H1 (cell line): Measurements from ENCODE around the gene ATM.

Source experiments
- EGR1 ChIP-seq: IDR thresholded peaks from 2 replicates; pipeline ENCODE4 v1.6.1; 2011; ENCODE audit warnings: low read depth, low read length, borderline replicate concordance
- JUND ChIP-seq: IDR thresholded peaks from 2 replicates; pipeline ENCODE4 v1.6.1; 2011; ENCODE audit warnings: mild to moderate bottlenecking, improper control_type of control experiment, low read length
- POLR2A ChIP-seq, 2 experiments: IDR thresholded peaks; 1 replicate in 1 of 2; 2 replicates in 1 of 2; pipeline ENCODE4 v1.6.1; 2011; ENCODE audit warnings: low read depth in 2 of 2, low read length in 2 of 2, mild to moderate bottlenecking in 2 of 2; ENCODE audit errors: control extremely low read depth in 1 of 2
- POLR2AphosphoS5 ChIP-seq: IDR thresholded peaks from 2 replicates; pipeline ENCODE4 v1.6.1; 2011; ENCODE audit warnings: low read depth, low read length
- TBP ChIP-seq: IDR thresholded peaks from 2 replicates; pipeline ENCODE4 v1.6.1; 2011; ENCODE audit warnings: low read depth, low read length, improper control_type of control experiment
- ZNF274 ChIP-seq: IDR thresholded peaks from 2 replicates; pipeline ENCODE4 v1.7.0; 2012; ENCODE audit warnings: low read length, borderline replicate concordance; ENCODE audit errors: extremely low read depth

DNA sequence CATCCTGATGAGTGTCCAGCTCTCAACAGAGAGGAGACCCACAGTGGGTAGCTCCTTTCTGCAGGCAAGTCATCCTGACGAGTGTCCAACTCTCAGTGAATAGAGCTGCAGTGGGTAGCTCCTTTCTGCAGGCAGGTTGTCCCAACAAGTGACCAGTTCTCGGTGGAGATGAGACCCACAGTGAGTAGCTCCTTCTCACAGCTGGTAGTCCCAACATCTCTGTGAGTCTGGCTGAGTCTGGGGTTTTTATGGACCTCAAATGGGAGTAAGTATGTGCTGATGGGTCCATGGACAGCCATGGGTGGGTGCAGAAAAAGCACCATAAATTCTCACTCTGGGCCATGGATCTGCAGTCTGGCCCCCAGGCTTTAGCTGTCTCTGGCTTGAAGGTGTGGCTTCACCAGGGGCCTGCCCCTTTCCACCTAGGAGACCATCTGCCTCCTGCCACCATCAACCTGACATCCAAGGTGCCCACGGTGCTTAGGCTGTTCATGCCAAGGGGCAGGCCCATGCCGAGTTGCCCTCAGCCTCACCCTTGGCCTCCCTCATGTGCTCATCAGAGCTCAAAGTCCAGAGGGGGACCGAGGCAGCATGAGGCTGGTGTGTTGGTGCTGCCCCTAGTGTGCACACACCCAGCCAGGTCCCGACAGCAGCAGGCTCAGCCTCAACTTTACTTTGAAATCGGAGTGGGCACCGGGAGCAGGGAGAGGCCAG, 15.7 kb upstream of the ATM start:
- no peak for TF ChIP-seq JUND
- TF ChIP-seq TBP = no peak
- no peak for TF ChIP-seq POLR2A (IDR thresholded peaks at IDR 0.05; ENCODE audit: control extremely low read depth in 1 of 2, low read depth in 2 of 2, low read length in 2 of 2)
- no peak for TF ChIP-seq EGR1
- no peak for TF ChIP-seq ZNF274
- no peak for TF ChIP-seq POLR2AphosphoS5
